ENCODE results near the gene NCAPG2. TPM values are rescaled to one million over a fixed set of nuclear protein-coding genes. Genes with fewer than 3 reads are reported as not detected.

Gene NCAPG2
- total and polyA plus RNA-seq, 2 donors (not counting 1 experiment from before 2014, with no cell fraction given), result 10.9 to 18.7 TPM

DNA sequence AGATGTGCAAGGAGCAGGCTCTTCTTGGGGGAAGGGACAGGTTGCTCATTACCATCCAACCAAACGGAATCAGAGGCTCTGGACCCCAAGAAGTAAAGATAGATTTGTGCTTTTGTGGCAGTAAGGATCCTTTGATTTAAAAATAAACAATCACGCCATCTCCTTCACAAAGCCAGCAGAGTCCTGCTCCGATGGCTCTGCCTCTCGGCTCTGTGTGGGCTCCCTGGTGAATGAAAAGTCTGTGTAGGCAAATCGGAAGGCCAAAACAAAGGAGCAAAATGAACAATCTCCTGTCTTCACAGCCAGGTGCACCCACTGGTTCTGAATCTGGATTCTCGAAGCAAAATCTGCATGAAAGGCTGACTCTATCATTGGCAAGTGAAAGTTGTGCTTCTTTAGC, 120.8 kb downstream of the NCAPG2 start:
- Histone ChIP-seq H3K79me2 (ENCODE audit: control insufficient read depth, insufficient read depth, low read length) (no peaks in the 10 kb centered on the region), H3K36me3 (ENCODE audit: control insufficient read depth, insufficient read depth, low read length) (no peaks in the 10 kb centered on the region), H3K27ac (ENCODE audit: insufficient read depth, low read length) (no peak overlapping the region), H3K9ac (ENCODE audit: insufficient read depth, low read length) (no peak overlapping the region), H4K20me1 (ENCODE audit: control insufficient read depth, extremely low read depth, insufficient read depth, low read length) (no peaks in the 10 kb centered on the region), H3K27me3 (ENCODE audit: control insufficient read depth, insufficient read depth, low read length) (peaks cover 19% of the 10 kb centered on the region), H3K4me3 (replicated peaks in 1 of 4; ENCODE audit: control extremely low read depth in 1 of 4, insufficient read depth in 1 of 4, low read depth in 3 of 4, low read length in 4 of 4) (no peak overlapping the region), H3K4me2 (ENCODE audit: extremely low read depth, insufficient read depth, low read length) (no peak overlapping the region), H3K9me3 (ENCODE audit: control insufficient read depth, insufficient read depth, low read depth, low read length) (no peaks in the 10 kb centered on the region), H2AFZ (ENCODE audit: low read length) (no peak overlapping the region), H3K4me1 (ENCODE audit: control insufficient read depth, extremely low read depth, insufficient read depth, low read length) (no peaks in the 10 kb centered on the region)
- no peak for DNase-seq (ENCODE audit: low read depth in 2 of 2)
- TF ChIP-seq EZH2 (IDR thresholded peaks at IDR 0.05; ENCODE audit: low read length, missing control alignments), result no peak
- TF ChIP-seq, protein P1, sequence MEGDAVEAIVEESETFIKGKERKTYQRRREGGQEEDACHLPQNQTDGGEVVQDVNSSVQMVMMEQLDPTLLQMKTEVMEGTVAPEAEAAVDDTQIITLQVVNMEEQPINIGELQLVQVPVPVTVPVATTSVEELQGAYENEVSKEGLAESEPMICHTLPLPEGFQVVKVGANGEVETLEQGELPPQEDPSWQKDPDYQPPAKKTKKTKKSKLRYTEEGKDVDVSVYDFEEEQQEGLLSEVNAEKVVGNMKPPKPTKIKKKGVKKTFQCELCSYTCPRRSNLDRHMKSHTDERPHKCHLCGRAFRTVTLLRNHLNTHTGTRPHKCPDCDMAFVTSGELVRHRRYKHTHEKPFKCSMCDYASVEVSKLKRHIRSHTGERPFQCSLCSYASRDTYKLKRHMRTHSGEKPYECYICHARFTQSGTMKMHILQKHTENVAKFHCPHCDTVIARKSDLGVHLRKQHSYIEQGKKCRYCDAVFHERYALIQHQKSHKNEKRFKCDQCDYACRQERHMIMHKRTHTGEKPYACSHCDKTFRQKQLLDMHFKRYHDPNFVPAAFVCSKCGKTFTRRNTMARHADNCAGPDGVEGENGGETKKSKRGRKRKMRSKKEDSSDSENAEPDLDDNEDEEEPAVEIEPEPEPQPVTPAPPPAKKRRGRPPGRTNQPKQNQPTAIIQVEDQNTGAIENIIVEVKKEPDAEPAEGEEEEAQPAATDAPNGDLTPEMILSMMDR (conservative IDR thresholded peaks at IDR 0.05 in 1 of 2, IDR thresholded peaks at IDR 0.05 in 1 of 2; ENCODE audit: low read depth in 1 of 2, low read length in 2 of 2), result no peak

DNA sequence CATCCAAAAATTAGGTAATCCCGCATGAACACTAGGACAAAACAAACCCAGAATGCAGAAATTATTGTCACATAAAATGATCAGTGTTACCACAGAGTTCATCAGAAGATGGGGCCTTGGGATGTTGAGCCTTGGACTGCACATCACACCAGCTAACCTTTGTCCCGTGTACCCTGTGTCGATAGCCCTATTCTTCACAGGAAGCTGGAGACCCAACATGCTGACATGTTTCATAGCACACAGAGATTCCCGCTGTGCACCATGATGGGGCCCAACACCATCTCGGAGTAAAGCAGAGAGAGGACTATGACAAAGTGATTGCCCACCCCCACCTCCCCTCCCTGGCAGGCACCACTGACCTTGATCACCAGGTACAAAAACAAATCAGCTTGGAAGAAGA, 121.5 kb downstream of the NCAPG2 start:
- TF ChIP-seq EZH2 (IDR thresholded peaks at IDR 0.05; ENCODE audit: low read length, missing control alignments), result no peak
- TF ChIP-seq, protein P1 (conservative IDR thresholded peaks at IDR 0.05 in 1 of 2, IDR thresholded peaks at IDR 0.05 in 1 of 2; ENCODE audit: low read depth in 1 of 2, low read length in 2 of 2), result no peak
- no peaks in the 10 kb centered on the region for H3K79me2 ChIP-seq (ENCODE audit: control insufficient read depth, insufficient read depth, low read length)
- H3K9me3 ChIP-seq (ENCODE audit: control insufficient read depth, insufficient read depth, low read depth, low read length), result no peaks in the 10 kb centered on the region
- no peak overlapping the region for H3K27ac ChIP-seq (ENCODE audit: insufficient read depth, low read length)
- H3K9ac ChIP-seq (ENCODE audit: insufficient read depth, low read length), result no peak overlapping the region
- no peaks in the 10 kb centered on the region for H3K36me3 ChIP-seq (ENCODE audit: control insufficient read depth, insufficient read depth, low read length)
- H3K4me3 ChIP-seq (replicated peaks in 1 of 4; ENCODE audit: control extremely low read depth in 1 of 4, insufficient read depth in 1 of 4, low read depth in 3 of 4, low read length in 4 of 4), result no peak overlapping the region
- H3K4me2 ChIP-seq (ENCODE audit: extremely low read depth, insufficient read depth, low read length), result no peak overlapping the region
- no peaks in the 10 kb centered on the region for H3K4me1 ChIP-seq (ENCODE audit: control insufficient read depth, extremely low read depth, insufficient read depth, low read length)
- H2AFZ ChIP-seq (ENCODE audit: low read length), result no peak overlapping the region
- DNase-seq (ENCODE audit: low read depth in 2 of 2), result no peak
- no peaks in the 10 kb centered on the region for H4K20me1 ChIP-seq (ENCODE audit: control insufficient read depth, extremely low read depth, insufficient read depth, low read length)
- peaks cover 15% of the 10 kb centered on the region for H3K27me3 ChIP-seq (ENCODE audit: control insufficient read depth, insufficient read depth, low read length)

- no peak for TF ChIP-seq EZH2 (IDR thresholded peaks at IDR 0.05; ENCODE audit: low read length, missing control alignments)
- TF ChIP-seq, protein P1 (conservative IDR thresholded peaks at IDR 0.05 in 1 of 2, IDR thresholded peaks at IDR 0.05 in 1 of 2; ENCODE audit: low read depth in 1 of 2, low read length in 2 of 2), result no peak
- Histone ChIP-seq H4K20me1 (ENCODE audit: control insufficient read depth, extremely low read depth, insufficient read depth, low read length) (no peaks in the 10 kb centered on the region), H3K9ac (ENCODE audit: insufficient read depth, low read length) (no peak overlapping the region), H3K9me3 (ENCODE audit: control insufficient read depth, insufficient read depth, low read depth, low read length) (no peaks in the 10 kb centered on the region), H3K27ac (ENCODE audit: insufficient read depth, low read length) (no peak overlapping the region), H3K36me3 (ENCODE audit: control insufficient read depth, insufficient read depth, low read length) (no peaks in the 10 kb centered on the region), H3K4me1 (ENCODE audit: control insufficient read depth, extremely low read depth, insufficient read depth, low read length) (no peaks in the 10 kb centered on the region), H3K27me3 (ENCODE audit: control insufficient read depth, insufficient read depth, low read length) (peaks cover 15% of the 10 kb centered on the region), H2AFZ (ENCODE audit: low read length) (no peak overlapping the region), H3K79me2 (ENCODE audit: control insufficient read depth, insufficient read depth, low read length) (no peaks in the 10 kb centered on the region), H3K4me3 (replicated peaks in 1 of 4; ENCODE audit: control extremely low read depth in 1 of 4, insufficient read depth in 1 of 4, low read depth in 3 of 4, low read length in 4 of 4) (no peak overlapping the region), H3K4me2 (ENCODE audit: extremely low read depth, insufficient read depth, low read length) (no peak overlapping the region)
- no peak for DNase-seq (ENCODE audit: low read depth in 2 of 2)
Measured at GRCh38 chr7:158582089-158582456, 122.5 kb downstream of the NCAPG2 start.
